Lower lobe of right lung (tissue), 2 donors: ENCODE data around the gene FBXO33. TPM values are rescaled to one million over a fixed set of nuclear protein-coding genes. Genes with fewer than 3 reads are reported as not detected.

Source experiments
- ATAC-seq, 2 donors: fragments of 200-7000 bp; cut with Tn5 transposase; one replicate each; pipeline ENCODE4 v1.9.1; 2020 to 2022; ENCODE audit warnings: mild to moderate bottlenecking in 2 of 2, moderate library complexity in 2 of 2
- DNase-seq: peaks from one replicate; pipeline ENCODE4 v3.0.0-alpha.2; 2020
- H3K27ac ChIP-seq: fragments of 200-600 bp; one replicate; pipeline ENCODE4 v1.8.0; 2022
- H3K27me3 ChIP-seq: fragments of 200-600 bp; one replicate; pipeline ENCODE4 v1.8.0; 2022; ENCODE audit warnings: low read depth
- H3K36me3 ChIP-seq: fragments of 200-600 bp; one replicate; pipeline ENCODE4 v1.8.0; 2022; ENCODE audit warnings: mild to moderate bottlenecking
- H3K4me1 ChIP-seq: fragments of 200-600 bp; one replicate; pipeline ENCODE4 v1.8.0; 2022
- H3K4me3 ChIP-seq: fragments of 200-600 bp; one replicate; pipeline ENCODE4 v1.8.0; 2022; ENCODE audit warnings: mild to moderate bottlenecking
- H3K9me3 ChIP-seq: fragments of 200-600 bp; one replicate; pipeline ENCODE4 v1.8.0; 2022
- CTCF ChIP-seq: fragments of 200-600 bp; IDR thresholded peaks from one replicate; pipeline ENCODE4 v1.8.0; 2022; ENCODE audit warnings: antibody characterized with exemption, mild to moderate bottlenecking
- intact Hi-C: fragments of 100-400 bp; cut with DNase I; formaldehyde crosslinking; loops from one replicate; pipeline ENCODE4 v1.11.0; 2022
- total RNA-seq: library from RNA; stranded (reverse); fragmentation: NEBNext Ultra II Directional; extraction: Animal tissue kit (Norgen Biotek cat#: 25700); gene quantifications from one replicate; pipeline ENCODE4 v1.2.1, GENCODE V29; 2021
- donor health status: DM: no; HTN: yes; CAD: no; lungs with severe emphysema.

Gene FBXO33
- total RNA-seq, 1 donor from 2014 or later = 12.8 TPM

DNA sequence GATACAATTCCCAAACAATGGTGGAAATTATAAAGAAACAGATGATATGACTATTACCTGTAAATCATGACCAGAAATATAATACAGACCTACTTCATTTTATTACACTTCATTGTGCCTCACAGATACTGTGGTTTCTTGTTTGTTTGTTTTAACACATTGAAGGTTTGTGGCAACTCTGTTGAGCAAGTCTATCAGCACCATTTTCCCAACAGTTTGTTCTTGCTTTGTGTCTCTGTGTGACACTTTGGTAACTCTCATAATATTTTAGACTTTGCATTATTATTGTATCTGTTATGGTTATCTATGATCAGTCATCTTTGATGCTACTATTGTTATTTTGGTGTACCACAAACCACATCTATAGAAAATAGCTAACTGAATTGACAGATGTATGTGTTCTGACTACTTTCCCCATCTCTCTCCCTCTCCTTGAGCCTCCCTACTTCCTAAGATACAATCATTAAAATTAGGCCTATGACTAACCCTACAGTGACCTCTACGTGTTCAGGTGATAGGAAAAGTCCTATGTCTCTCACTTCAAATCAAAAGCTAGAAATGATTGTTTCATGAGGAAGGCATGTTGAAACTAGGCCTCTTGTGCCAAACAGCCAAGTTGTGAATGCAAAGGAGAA, 49.1 kb downstream of the FBXO33 start:
- no peaks in the 10 kb centered on the region for H3K36me3 ChIP-seq
- ATAC-seq = no peak
- H3K27me3 ChIP-seq = no peaks in the 10 kb centered on the region
- no peak for DNase-seq
- H3K4me1 ChIP-seq = no peaks in the 10 kb centered on the region
- TF ChIP-seq CTCF = no peak
- H3K9me3 ChIP-seq = no peaks in the 10 kb centered on the region
- intact Hi-C loops = no loop called here
- H3K27ac ChIP-seq = no peak overlapping the region
- no peak overlapping the region for H3K4me3 ChIP-seq

DNA sequence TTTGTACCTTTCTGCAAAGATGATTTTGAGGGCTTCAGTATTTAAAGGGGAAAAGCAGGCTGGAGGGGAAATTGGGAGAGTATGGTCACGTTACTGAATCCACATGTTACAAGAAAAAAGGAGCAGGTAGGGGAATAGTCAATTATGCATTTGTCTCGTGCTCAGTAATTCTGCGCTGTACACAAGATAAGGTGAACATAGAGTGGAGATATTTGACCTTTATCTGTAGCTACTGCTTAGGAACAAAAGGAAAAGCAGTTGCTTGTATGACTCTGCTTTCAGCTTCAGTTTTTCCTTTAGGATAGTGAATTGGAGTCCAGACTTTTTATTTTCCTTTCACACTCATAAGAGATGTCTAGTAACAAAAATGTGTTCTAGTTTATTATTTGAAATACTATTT, 49.8 kb downstream of the FBXO33 start:
- Histone ChIP-seq H3K27me3 (no peaks in the 10 kb centered on the region), H3K27ac (no peak overlapping the region), H3K9me3 (no peaks in the 10 kb centered on the region), H3K4me3 (no peak overlapping the region), H3K4me1 (no peaks in the 10 kb centered on the region), H3K36me3 (no peaks in the 10 kb centered on the region)
- TF ChIP-seq CTCF = no peak
- DNase-seq (no peak), ATAC-seq (no peak)
- intact Hi-C loops = no loop called here

DNA sequence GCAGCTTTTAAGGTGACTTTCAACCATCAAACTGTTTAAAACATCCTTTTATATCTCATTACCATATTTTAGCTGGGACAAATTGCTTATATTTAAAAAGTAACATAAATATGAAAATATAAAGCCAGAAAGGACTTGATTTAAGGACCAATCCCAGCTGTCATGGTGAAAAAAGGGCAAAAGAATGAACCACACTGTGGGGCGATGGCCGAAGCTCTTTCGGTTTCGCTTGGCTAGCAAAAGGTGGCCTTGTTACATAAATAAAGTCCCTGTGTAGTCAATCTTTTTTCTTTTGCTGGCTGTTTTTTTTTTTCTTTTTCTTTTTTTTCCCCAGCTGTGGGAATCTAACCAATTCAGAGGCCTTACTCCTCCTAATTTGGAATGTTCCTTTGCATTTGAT, 50.9 kb downstream of the FBXO33 start:
- ATAC-seq = no peak
- Histone ChIP-seq H3K27ac (no peak overlapping the region), H3K4me3 (no peak overlapping the region), H3K9me3 (no peaks in the 10 kb centered on the region), H3K27me3 (no peaks in the 10 kb centered on the region), H3K4me1 (no peaks in the 10 kb centered on the region), H3K36me3 (no peaks in the 10 kb centered on the region)
- no peak for DNase-seq
- intact Hi-C loops = no loop called here
- TF ChIP-seq CTCF = no peak

DNA sequence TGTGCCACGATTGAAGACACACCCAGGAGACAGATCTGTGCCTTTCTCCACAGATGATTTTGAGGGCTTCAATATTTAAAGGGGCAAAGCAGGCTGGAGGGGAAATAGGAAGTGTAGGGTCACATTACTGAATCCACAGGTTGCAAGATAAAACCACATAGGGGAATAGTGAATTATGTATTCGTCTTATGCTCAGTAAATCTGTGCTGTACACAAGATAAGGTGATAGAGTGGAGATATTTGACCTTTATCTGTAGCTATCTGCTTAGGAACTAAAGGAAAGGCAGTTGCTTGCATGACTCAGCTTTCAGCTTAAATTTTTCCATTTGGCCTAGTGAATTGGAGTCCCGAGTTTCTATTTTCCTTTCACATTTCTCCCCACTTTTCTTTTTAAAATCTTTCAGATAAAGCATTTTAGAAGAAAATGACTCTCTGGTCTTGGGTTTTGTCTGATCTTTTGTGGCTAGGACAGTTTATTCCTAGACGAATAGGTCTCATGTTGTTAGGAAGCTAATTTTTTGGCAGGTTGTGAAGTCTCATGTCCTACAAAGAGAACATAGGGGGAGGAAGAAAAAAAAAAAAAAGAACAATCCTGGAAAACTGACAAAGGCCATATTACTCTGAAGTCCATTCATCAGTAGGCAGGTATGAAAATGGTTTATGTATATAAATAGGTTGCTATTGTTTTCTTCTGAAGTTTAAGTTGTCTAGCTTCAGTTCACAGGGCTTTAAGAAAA, 55.4 kb downstream of the FBXO33 start:
- DNase-seq (no peak), ATAC-seq (no peak)
- H3K36me3 ChIP-seq = no peaks in the 10 kb centered on the region
- H3K4me1 ChIP-seq = no peaks in the 10 kb centered on the region
- H3K9me3 ChIP-seq = no peaks in the 10 kb centered on the region
- no peak for TF ChIP-seq CTCF
- intact Hi-C loops = no loop called here
- no peak overlapping the region for H3K4me3 ChIP-seq
- H3K27ac ChIP-seq = no peak overlapping the region
- no peaks in the 10 kb centered on the region for H3K27me3 ChIP-seq

DNA sequence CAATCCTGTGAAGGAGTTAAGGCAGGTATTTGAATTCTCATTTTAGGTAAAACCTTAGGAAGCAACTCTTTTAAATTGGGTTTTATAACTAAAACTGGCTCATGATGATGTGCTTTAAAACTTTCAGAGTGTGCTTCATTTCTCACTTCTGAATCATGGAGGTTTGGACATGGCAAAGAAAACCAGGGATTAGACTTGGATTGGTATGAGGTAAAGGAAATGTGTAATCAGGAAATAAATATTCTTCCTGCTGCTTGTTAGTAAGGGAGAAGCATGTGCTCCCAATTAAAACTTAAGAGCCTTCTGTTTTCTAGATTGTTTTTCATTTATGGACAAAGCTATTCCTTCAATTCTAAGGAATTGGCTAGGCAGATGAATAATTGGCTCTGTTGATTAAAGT, 57.4 kb downstream of the FBXO33 start:
- DNase-seq (no peak), ATAC-seq (no peak)
- no peak for TF ChIP-seq CTCF
- H3K9me3 ChIP-seq = no peaks in the 10 kb centered on the region
- H3K36me3 ChIP-seq = peaks cover 6% of the 10 kb centered on the region
- intact Hi-C loops = no loop called here
- H3K27me3 ChIP-seq = no peaks in the 10 kb centered on the region
- no peaks in the 10 kb centered on the region for H3K4me1 ChIP-seq
- no peak overlapping the region for H3K4me3 ChIP-seq
- H3K27ac ChIP-seq = no peak overlapping the region
